SK-N-SH treated with all-trans-retinoic acid at 6 μM for 48 hours (cell line): Measurements from ENCODE around the gene ST6GALNAC1.

Experiments
- GLIS3 ChIP-seq: fragments of 250-450 bp; sonication (Bioruptor Pico); IDR thresholded peaks from 2 replicates; pipeline ENCODE4 v1.5.0; 2020; ENCODE audit warnings: mild to moderate bottlenecking, moderate library complexity
- ZFP30 ChIP-seq: fragments of 450-650 bp; formaldehyde crosslinking; IDR thresholded peaks from 2 replicates; pipeline ENCODE4 v1.5.0; 2022; ENCODE audit warnings: mild to moderate bottlenecking, moderate library complexity
- ZNF565 ChIP-seq: fragments of 450-650 bp; formaldehyde crosslinking; conservative IDR thresholded peaks from 2 replicates; pipeline ENCODE4 v1.5.0; 2020; ENCODE audit warnings: low read depth, mild to moderate bottlenecking, moderate library complexity
- ZNF70 ChIP-seq: fragments of 450-650 bp; formaldehyde crosslinking; IDR thresholded peaks from 2 replicates; pipeline ENCODE4 v1.5.0; 2020; ENCODE audit warnings: mild to moderate bottlenecking, moderate library complexity
- TF ChIP-seq, protein P1 (sequence below): fragments of 250-450 bp; sonication (Bioruptor Pico); IDR thresholded peaks from 2 replicates; pipeline ENCODE4 v1.5.1; 2020; ENCODE audit warnings: low read depth, mild to moderate bottlenecking, moderate library complexity
- TF ChIP-seq, protein P2 (sequence below): fragments of 250-450 bp; sonication (Bioruptor Pico); IDR thresholded peaks from 2 replicates; pipeline ENCODE4 v1.5.0; 2020; ENCODE audit warnings: mild to moderate bottlenecking, moderate library complexity
- TF ChIP-seq, protein P3 (sequence below): fragments of 250-450 bp; sonication (Bioruptor Pico); IDR thresholded peaks from 2 replicates; pipeline ENCODE4 v1.8.0; 2021; ENCODE audit warnings: low read depth, mild to moderate bottlenecking, moderate library complexity, borderline replicate concordance

DNA sequence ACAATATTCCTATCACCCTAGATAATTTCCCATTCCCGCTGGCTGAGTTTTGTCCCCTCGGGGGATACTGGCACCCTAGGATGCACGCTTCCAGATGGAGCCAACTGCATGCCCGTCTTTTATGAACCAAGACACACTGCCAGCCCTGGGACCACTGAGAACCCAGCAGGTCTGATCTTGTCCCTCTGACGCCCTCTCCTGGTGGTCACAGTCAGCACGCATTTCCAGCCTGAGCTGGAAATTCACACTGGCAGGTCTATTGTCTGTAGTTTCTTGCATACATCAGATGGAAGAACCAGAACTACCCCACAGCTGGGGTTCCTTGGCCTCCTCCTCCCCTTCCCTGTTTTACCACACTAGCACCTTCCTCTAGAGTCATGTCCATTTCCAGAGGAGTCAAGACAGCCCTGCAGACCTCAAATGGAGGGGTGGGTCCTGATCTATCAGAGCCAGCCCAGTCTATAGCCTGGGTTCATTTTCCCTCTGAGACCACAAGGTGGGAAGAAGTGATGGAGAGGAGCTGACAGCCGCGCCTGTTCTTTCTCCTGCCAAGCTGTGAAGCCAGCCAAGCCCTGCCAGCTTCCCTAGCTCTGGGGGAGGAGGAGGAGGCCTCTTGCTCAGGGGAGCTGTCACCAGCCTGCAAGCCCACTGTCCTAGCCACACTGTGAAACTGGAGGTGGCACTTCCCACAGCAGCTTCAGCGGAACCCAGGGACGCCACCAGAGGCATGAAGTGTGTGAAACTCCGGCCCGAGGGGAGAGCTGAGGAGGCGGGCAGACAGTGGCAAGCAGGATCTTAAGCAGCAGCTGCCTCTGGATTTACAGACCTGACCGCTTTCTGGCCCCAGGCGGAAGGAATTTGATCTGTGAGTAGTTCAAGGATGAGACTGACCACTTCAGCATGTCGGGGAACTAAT lies 37.9 kb upstream of the ST6GALNAC1 start:
- TF ChIP-seq GLIS3 (CRISPR knock-in tag) = no peak
- no peak for TF ChIP-seq ZNF70 (CRISPR knock-in tag)
- no peak for TF ChIP-seq ZFP30 (CRISPR knock-in tag)
- TF ChIP-seq, protein P1, sequence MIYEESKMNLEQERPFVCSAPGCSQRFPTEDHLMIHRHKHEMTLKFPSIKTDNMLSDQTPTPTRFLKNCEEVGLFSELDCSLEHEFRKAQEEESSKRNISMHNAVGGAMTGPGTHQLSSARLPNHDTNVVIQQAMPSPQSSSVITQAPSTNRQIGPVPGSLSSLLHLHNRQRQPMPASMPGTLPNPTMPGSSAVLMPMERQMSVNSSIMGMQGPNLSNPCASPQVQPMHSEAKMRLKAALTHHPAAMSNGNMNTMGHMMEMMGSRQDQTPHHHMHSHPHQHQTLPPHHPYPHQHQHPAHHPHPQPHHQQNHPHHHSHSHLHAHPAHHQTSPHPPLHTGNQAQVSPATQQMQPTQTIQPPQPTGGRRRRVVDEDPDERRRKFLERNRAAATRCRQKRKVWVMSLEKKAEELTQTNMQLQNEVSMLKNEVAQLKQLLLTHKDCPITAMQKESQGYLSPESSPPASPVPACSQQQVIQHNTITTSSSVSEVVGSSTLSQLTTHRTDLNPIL (CRISPR knock-in tag) = no peak
- TF ChIP-seq, protein P2, sequence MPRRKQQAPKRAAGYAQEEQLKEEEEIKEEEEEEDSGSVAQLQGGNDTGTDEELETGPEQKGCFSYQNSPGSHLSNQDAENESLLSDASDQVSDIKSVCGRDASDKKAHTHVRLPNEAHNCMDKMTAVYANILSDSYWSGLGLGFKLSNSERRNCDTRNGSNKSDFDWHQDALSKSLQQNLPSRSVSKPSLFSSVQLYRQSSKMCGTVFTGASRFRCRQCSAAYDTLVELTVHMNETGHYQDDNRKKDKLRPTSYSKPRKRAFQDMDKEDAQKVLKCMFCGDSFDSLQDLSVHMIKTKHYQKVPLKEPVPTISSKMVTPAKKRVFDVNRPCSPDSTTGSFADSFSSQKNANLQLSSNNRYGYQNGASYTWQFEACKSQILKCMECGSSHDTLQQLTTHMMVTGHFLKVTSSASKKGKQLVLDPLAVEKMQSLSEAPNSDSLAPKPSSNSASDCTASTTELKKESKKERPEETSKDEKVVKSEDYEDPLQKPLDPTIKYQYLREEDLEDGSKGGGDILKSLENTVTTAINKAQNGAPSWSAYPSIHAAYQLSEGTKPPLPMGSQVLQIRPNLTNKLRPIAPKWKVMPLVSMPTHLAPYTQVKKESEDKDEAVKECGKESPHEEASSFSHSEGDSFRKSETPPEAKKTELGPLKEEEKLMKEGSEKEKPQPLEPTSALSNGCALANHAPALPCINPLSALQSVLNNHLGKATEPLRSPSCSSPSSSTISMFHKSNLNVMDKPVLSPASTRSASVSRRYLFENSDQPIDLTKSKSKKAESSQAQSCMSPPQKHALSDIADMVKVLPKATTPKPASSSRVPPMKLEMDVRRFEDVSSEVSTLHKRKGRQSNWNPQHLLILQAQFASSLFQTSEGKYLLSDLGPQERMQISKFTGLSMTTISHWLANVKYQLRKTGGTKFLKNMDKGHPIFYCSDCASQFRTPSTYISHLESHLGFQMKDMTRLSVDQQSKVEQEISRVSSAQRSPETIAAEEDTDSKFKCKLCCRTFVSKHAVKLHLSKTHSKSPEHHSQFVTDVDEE (CRISPR knock-in tag) = no peak
- no peak for TF ChIP-seq ZNF565 (CRISPR knock-in tag)
- TF ChIP-seq, protein P3, sequence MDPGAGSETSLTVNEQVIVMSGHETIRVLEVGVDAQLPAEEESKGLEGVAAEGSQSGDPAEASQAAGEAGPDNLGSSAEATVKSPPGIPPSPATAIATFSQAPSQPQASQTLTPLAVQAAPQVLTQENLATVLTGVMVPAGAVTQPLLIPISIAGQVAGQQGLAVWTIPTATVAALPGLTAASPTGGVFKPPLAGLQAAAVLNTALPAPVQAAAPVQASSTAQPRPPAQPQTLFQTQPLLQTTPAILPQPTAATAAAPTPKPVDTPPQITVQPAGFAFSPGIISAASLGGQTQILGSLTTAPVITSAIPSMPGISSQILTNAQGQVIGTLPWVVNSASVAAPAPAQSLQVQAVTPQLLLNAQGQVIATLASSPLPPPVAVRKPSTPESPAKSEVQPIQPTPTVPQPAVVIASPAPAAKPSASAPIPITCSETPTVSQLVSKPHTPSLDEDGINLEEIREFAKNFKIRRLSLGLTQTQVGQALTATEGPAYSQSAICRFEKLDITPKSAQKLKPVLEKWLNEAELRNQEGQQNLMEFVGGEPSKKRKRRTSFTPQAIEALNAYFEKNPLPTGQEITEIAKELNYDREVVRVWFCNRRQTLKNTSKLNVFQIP (CRISPR knock-in tag) = no peak
